ENCODE data around the gene VCPKMT. TPM values are rescaled to one million over a fixed set of nuclear protein-coding genes. Genes with fewer than 3 reads are reported as not detected.
"Not testable (repeated sequence)": the region's sequence is repeated elsewhere in the genome, so short reads cannot be mapped to it uniquely, and the experiment has no call there.

VCPKMT gene
- total RNA-seq, 1 donor from 2014 or later, result 23.5 TPM

DNA sequence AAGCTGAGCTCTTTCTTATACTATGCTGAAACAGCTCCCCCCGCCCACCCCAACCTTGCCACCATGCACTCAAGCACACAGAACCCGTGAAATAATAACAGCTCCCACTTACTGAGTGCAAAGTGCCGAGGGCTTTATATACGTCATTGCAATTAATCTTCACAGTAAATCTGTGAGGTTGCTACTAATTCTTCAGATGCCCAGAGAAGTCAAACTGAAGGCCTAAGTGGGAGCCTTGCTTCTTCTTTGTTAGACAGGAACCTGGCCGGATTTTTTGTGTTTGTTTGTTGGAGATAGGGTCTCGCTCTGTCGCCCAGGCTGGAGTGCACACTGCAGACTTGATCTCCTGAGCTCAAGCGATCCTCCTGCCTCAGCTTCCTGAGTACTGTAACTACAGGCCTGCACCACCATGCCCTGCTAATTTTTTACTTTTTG is 34.0 kb downstream of the VCPKMT start:
- H3K27me3 Mint-ChIP-seq (ENCODE audit: insufficient read depth, low read depth), result no peaks in the 10 kb centered on the region
- Histone ChIP-seq H3K27me3 (no peaks in the 10 kb centered on the region), H3K27ac (no peak overlapping the region), H3K4me3 (no peak overlapping the region), H3K36me3 (no peaks in the 10 kb centered on the region), H2AFZ (replicated peaks) (peak overlapping the region; percentile 11), H3K4me1 (peaks cover 4% of the 10 kb centered on the region), H3K4me2 (no peak overlapping the region), H4K20me1 (ENCODE audit: low read depth) (no peaks in the 10 kb centered on the region), H3K9ac (no peak overlapping the region), H3F3A (ENCODE audit: low read depth) (no peaks in the 10 kb centered on the region), H3K9me3 (ENCODE audit: low read depth) (no peaks in the 10 kb centered on the region), H3K79me2 (ENCODE audit: low read depth) (no peaks in the 10 kb centered on the region)
- no peak for DNase-seq (ENCODE audit: low spot score)
- H3K27ac Mint-ChIP-seq, result no peak overlapping the region
- H3K4me3 Mint-ChIP-seq, result no peak overlapping the region
- peaks cover 3% of the 10 kb centered on the region for H3K9me3 Mint-ChIP-seq
- peaks cover 4% of the 10 kb centered on the region for H3K4me1 Mint-ChIP-seq
- H3K36me3 Mint-ChIP-seq, result no peaks in the 10 kb centered on the region
- TF ChIP-seq EZH2phosphoT487 (IDR thresholded peaks at IDR 0.05), result no peak
- TF ChIP-seq, protein P1, sequence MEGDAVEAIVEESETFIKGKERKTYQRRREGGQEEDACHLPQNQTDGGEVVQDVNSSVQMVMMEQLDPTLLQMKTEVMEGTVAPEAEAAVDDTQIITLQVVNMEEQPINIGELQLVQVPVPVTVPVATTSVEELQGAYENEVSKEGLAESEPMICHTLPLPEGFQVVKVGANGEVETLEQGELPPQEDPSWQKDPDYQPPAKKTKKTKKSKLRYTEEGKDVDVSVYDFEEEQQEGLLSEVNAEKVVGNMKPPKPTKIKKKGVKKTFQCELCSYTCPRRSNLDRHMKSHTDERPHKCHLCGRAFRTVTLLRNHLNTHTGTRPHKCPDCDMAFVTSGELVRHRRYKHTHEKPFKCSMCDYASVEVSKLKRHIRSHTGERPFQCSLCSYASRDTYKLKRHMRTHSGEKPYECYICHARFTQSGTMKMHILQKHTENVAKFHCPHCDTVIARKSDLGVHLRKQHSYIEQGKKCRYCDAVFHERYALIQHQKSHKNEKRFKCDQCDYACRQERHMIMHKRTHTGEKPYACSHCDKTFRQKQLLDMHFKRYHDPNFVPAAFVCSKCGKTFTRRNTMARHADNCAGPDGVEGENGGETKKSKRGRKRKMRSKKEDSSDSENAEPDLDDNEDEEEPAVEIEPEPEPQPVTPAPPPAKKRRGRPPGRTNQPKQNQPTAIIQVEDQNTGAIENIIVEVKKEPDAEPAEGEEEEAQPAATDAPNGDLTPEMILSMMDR (IDR thresholded peaks at IDR 0.05), result no peak
- no peak for TF ChIP-seq EZH2 (IDR thresholded peaks at IDR 0.05)

GRCh38 chr14:50079103-50079502 is 37.3 kb downstream of the VCPKMT start:
- H2AFZ ChIP-seq (replicated peaks); H3K9ac ChIP-seq; H3K9me3 ChIP-seq (ENCODE audit: low read depth); DNase-seq (ENCODE audit: low spot score); H3K4me2 ChIP-seq; H3K27me3 Mint-ChIP-seq (ENCODE audit: insufficient read depth, low read depth); H3K4me1 Mint-ChIP-seq; H4K20me1 ChIP-seq (ENCODE audit: low read depth); H3K79me2 ChIP-seq (ENCODE audit: low read depth); H3K27me3 ChIP-seq; H3K27ac Mint-ChIP-seq; H3K27ac ChIP-seq; H3K36me3 Mint-ChIP-seq; H3K4me3 ChIP-seq; H3K9me3 Mint-ChIP-seq; H3K4me1 ChIP-seq; H3K36me3 ChIP-seq; H3F3A ChIP-seq (ENCODE audit: low read depth); H3K4me3 Mint-ChIP-seq: not testable (repeated sequence)

DNA sequence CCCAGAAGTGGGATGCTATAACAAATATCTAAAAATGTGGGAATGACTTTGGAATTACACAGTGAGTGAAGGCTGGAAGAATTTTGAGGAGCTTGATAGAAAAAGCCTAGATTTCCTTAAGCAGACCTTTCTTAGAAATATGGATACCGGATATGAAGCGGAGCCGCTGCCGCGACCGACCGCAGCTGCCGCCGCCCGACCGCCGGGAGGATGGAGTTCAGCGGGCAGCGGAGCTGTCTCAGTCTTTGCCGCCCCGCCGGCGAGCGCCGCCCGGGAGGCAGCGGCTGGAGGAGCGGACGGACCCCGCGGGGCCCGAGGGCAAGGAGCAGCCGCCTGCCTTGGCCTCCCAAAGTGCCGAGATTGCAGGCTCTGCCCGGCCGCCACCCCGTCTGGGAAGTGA is 42.7 kb downstream of the VCPKMT start:
- H3F3A ChIP-seq (ENCODE audit: low read depth); H3K27me3 Mint-ChIP-seq (ENCODE audit: insufficient read depth, low read depth); H3K4me3 ChIP-seq; H3K27ac ChIP-seq; H3K4me2 ChIP-seq; H3K36me3 Mint-ChIP-seq; H3K4me3 Mint-ChIP-seq; H3K27ac Mint-ChIP-seq; H4K20me1 ChIP-seq (ENCODE audit: low read depth); H3K9ac ChIP-seq; DNase-seq (ENCODE audit: low spot score); H2AFZ ChIP-seq (replicated peaks); H3K36me3 ChIP-seq; H3K4me1 Mint-ChIP-seq; H3K27me3 ChIP-seq; H3K9me3 ChIP-seq (ENCODE audit: low read depth); H3K79me2 ChIP-seq (ENCODE audit: low read depth); H3K4me1 ChIP-seq: not testable (repeated sequence)
- peaks cover 12% of the 10 kb centered on the region for H3K9me3 Mint-ChIP-seq

- H3K4me2 ChIP-seq, result no peak overlapping the region
- no peaks in the 10 kb centered on the region for H3K36me3 ChIP-seq
- no peak overlapping the region for H3K27ac Mint-ChIP-seq
- H3K9me3 Mint-ChIP-seq, result peaks cover 14% of the 10 kb centered on the region
- no peak overlapping the region for H3K4me3 Mint-ChIP-seq
- H3K9me3 ChIP-seq (ENCODE audit: low read depth), result no peaks in the 10 kb centered on the region
- H3K4me1 Mint-ChIP-seq, result no peaks in the 10 kb centered on the region
- TF ChIP-seq EZH2phosphoT487 (IDR thresholded peaks at IDR 0.05) (no peak), EZH2 (IDR thresholded peaks at IDR 0.05) (no peak)
- TF ChIP-seq, protein P1 (IDR thresholded peaks at IDR 0.05), result no peak
- no peak for DNase-seq (ENCODE audit: low spot score)
- H3K4me1 ChIP-seq, result no peaks in the 10 kb centered on the region
- H3F3A ChIP-seq (ENCODE audit: low read depth), result no peaks in the 10 kb centered on the region
- H3K4me3 ChIP-seq, result no peak overlapping the region
- peaks cover 6% of the 10 kb centered on the region for H3K36me3 Mint-ChIP-seq
- no peaks in the 10 kb centered on the region for H3K27me3 Mint-ChIP-seq (ENCODE audit: insufficient read depth, low read depth)
- no peaks in the 10 kb centered on the region for H4K20me1 ChIP-seq (ENCODE audit: low read depth)
- H3K27ac ChIP-seq, result no peak overlapping the region
- no peaks in the 10 kb centered on the region for H3K79me2 ChIP-seq (ENCODE audit: low read depth)
- no peak overlapping the region for H3K9ac ChIP-seq
- H2AFZ ChIP-seq (replicated peaks), result no peak overlapping the region
- H3K27me3 ChIP-seq, result no peaks in the 10 kb centered on the region
Observed at GRCh38 chr14:50072395-50072794, 44.0 kb downstream of the VCPKMT start.

Measured in neural progenitor cell (in vitro differentiated cells).